GM15510 (cell line): ENCODE results near the gene NANOS2.

Source experiments
- POLR2A ChIP-seq: IDR thresholded peaks from 3 replicates; pipeline ENCODE4 v1.6.1; 2011; ENCODE audit warnings: borderline replicate concordance; ENCODE audit not compliant: insufficient read length; ENCODE audit errors: extremely low read depth

Gene NANOS2

GRCh38 chr19:45913874-45914830, at the start of gene NANOS2:
NANOS2 (minus strand) TSS chr19:45914778; CDS start chr19:45914693, 85 bp downstream.
- TF ChIP-seq POLR2A: no peak

- no peak for TF ChIP-seq POLR2A
These were observed 47.4 kb upstream of the NANOS2 start for GRCh38 chr19:45962021-45962420.

GRCh38 chr19:45960595-45961235, 46.1 kb upstream of the NANOS2 start:
- no peak for TF ChIP-seq POLR2A

- TF ChIP-seq POLR2A: no peak
These were observed 45.0 kb upstream of the NANOS2 start for GRCh38 chr19:45959517-45960025.

- no peak for TF ChIP-seq POLR2A
These were observed 44.4 kb upstream of the NANOS2 start for GRCh38 chr19:45958769-45959516.

- TF ChIP-seq POLR2A: no peak
These were observed 43.7 kb upstream of the NANOS2 start for GRCh38 chr19:45958320-45958719.

GRCh38 chr19:45955905-45956608, 41.5 kb upstream of the NANOS2 start:
- TF ChIP-seq POLR2A: no peak

- TF ChIP-seq POLR2A: no peak
These were observed 39.6 kb upstream of the NANOS2 start for GRCh38 chr19:45954156-45954555.

- no peak for TF ChIP-seq POLR2A
These were observed 39.1 kb upstream of the NANOS2 start for GRCh38 chr19:45953676-45954075.

- TF ChIP-seq POLR2A: no peak
These were observed 38.3 kb upstream of the NANOS2 start for GRCh38 chr19:45952686-45953505.

GRCh38 chr19:45952341-45952685, 37.7 kb upstream of the NANOS2 start:
- no peak for TF ChIP-seq POLR2A

- TF ChIP-seq POLR2A: no peak
These were observed 33.3 kb upstream of the NANOS2 start for GRCh38 chr19:45947926-45948325.

GRCh38 chr19:45940515-45940805, 25.9 kb upstream of the NANOS2 start:
- TF ChIP-seq POLR2A: no peak
